HepG2 (cell line): ENCODE results near the gene PM20D1. TPM values are rescaled to one million over a fixed set of nuclear protein-coding genes. Genes with fewer than 3 reads are reported as not detected.

ENCODE experiments used
- ATAC-seq: fragments of 200-7000 bp; cut with Tn5 transposase; 3 replicates; pipeline ENCODE4 v1.9.1; 2020; ENCODE audit warnings: mild to moderate bottlenecking, moderate library complexity
- BruUV-seq: library from RNA; stranded (reverse); fragments of 400-500 nt; replicated peaks from 2 replicates; lab custom pipeline; 2021; lab: Mats Ljungman, UMichigan
- CTCF ChIA-PET: fragments of 300-600 bp; formaldehyde crosslinking; extraction: SDS; loops from one replicate; lab custom pipeline; 2021; ENCODE audit warnings: low total read pairs, inconsistent platforms, low intra/inter-chr PET ratio; lab: Yijun Ruan, JAX
- POLR2A ChIA-PET: fragments of 350-600 bp; sonication (Branson Sonifier 250); formaldehyde crosslinking; loops from one replicate; lab custom pipeline; 2020; ENCODE audit warnings: antibody characterized with exemption, inconsistent platforms; lab: Yijun Ruan, JAX
- DNase-seq: peaks from one replicate; pipeline ENCODE4 v3.0.0-alpha.2; 2015; ENCODE audit warnings: low spot score
- FAIRE-seq: peaks from 3 replicates; lab custom pipeline; 2011; peaks lifted over from hg19 to GRCh38; lab: Jason Lieb, UNC
- H2AFZ ChIP-seq: one replicate; pipeline ENCODE4 v1.6.1; 2011; ENCODE audit warnings: low read length, inconsistent platforms
- H3K27ac ChIP-seq: fragments of 300-600 bp; 3 replicates; pipeline ENCODE4 v1.8.0; 2011; ENCODE audit warnings: mixed run types, mild to moderate bottlenecking, mixed read lengths, low read length, inconsistent platforms; ENCODE audit not compliant: insufficient read depth; ENCODE audit errors: extremely low read length
- H3K27me3 ChIP-seq, 2 experiments: fragments of 200-600 bp in 1 of 2; 2 replicates in 1 of 2; 3 replicates in 1 of 2; pipeline versions ENCODE4 v1.6.0 to v1.8.0; 2011; ENCODE audit warnings: low read length in 2 of 2, mild to moderate bottlenecking in 2 of 2, moderate library complexity in 2 of 2, inconsistent platforms in 1 of 2; ENCODE audit not compliant: insufficient read depth in 2 of 2, control insufficient read depth in 1 of 2
- H3K36me3 ChIP-seq, 2 experiments: fragments of 200-600 bp in 1 of 2; replicated peaks in 1 of 2; 2 replicates in 1 of 2; 3 replicates in 1 of 2; pipeline versions ENCODE4 v1.5.1 to v1.8.0; 2011; ENCODE audit warnings: low read length in 2 of 2, inconsistent platforms in 1 of 2; ENCODE audit not compliant: insufficient read depth in 2 of 2, control insufficient read depth in 1 of 2
- H3K4me1 ChIP-seq: 2 replicates; pipeline ENCODE4 v1.5.1; 2012; ENCODE audit warnings: low read length, inconsistent platforms; ENCODE audit not compliant: insufficient read depth
- H3K4me2 ChIP-seq: 2 replicates; pipeline ENCODE4 v1.6.0; 2011; ENCODE audit warnings: low read depth, low read length, inconsistent platforms
- H3K4me3 ChIP-seq, 3 experiments: fragments of 200-600 bp in 1 of 3; sonication (generic), shearing (Covaris generic) in 1 of 3; replicated peaks in 1 of 3; 2 replicates each; pipeline ENCODE4 v1.5.1; 2011 to 2016; ENCODE audit warnings: low read length in 3 of 3, inconsistent platforms in 2 of 3, low read depth in 2 of 3, mild to moderate bottlenecking in 2 of 3, control low read depth in 1 of 3, mixed read lengths in 1 of 3; ENCODE audit not compliant: insufficient read depth in 1 of 3
- H3K79me2 ChIP-seq: one replicate; pipeline ENCODE4 v1.6.1; 2011; ENCODE audit warnings: low read length, inconsistent platforms; ENCODE audit not compliant: insufficient read depth
- H3K9ac ChIP-seq: 2 replicates; pipeline ENCODE4 v1.6.0; 2011; ENCODE audit warnings: mild to moderate bottlenecking, low read depth, low read length, inconsistent platforms; ENCODE audit not compliant: insufficient read depth
- H3K9me3 ChIP-seq: 2 replicates; pipeline ENCODE4 v1.5.1; 2012; ENCODE audit warnings: mild to moderate bottlenecking, low read length
- H4K20me1 ChIP-seq: 2 replicates; pipeline ENCODE4 v1.6.0; 2011; ENCODE audit warnings: inconsistent platforms, mild to moderate bottlenecking, low read length, moderate library complexity; ENCODE audit not compliant: insufficient read depth
- HOXA7 ChIP-seq: sonication (generic); formaldehyde crosslinking; IDR thresholded peaks from 2 replicates; pipeline ENCODE4 v1.8.1; 2022; ENCODE audit warnings: mild to moderate bottlenecking, missing genetic modification reagents, moderate library complexity
- IKZF4 ChIP-seq: sonication (generic); formaldehyde crosslinking; IDR thresholded peaks from 2 replicates; pipeline ENCODE4 v1.5.1; 2020; ENCODE audit warnings: borderline replicate concordance, mild to moderate bottlenecking, low read depth, missing genetic modification reagents; ENCODE audit errors: not compliant biosample characterization
- MEIS2 ChIP-seq: sonication (generic); formaldehyde crosslinking; IDR thresholded peaks from 2 replicates; pipeline ENCODE4 v1.9.0; 2021; ENCODE audit warnings: mild to moderate bottlenecking, missing genetic modification reagents
- PHF5A ChIP-seq: IDR thresholded peaks from one replicate; pipeline ENCODE4 v1.6.1; 2018; ENCODE audit warnings: low read depth, missing genetic modification reagents; ENCODE audit not compliant: unreplicated experiment
- ZBTB43 ChIP-seq: sonication (generic); formaldehyde crosslinking; conservative IDR thresholded peaks from 2 replicates; pipeline ENCODE4 v1.4.0; 2020; ENCODE audit warnings: missing genetic modification reagents
- ZNF136 ChIP-seq: sonication (generic); formaldehyde crosslinking; IDR thresholded peaks from 2 replicates; pipeline ENCODE4 v1.8.1; 2022; ENCODE audit warnings: low read depth, mild to moderate bottlenecking, moderate library complexity, missing genetic modification reagents
- ZNF205 ChIP-seq: IDR thresholded peaks from 2 replicates; pipeline ENCODE4 v1.6.1; 2018; ENCODE audit warnings: missing biosample characterization, missing genetic modification reagents
- ZNF362 ChIP-seq: sonication (generic); formaldehyde crosslinking; IDR thresholded peaks from 2 replicates; pipeline ENCODE4 v1.4.0; 2020; ENCODE audit warnings: missing genetic modification reagents, mild to moderate bottlenecking, borderline replicate concordance
- ZNF383 ChIP-seq: sonication (generic); formaldehyde crosslinking; IDR thresholded peaks from 2 replicates; pipeline ENCODE4 v1.4.0; 2020; ENCODE audit warnings: missing genetic modification reagents, mild to moderate bottlenecking, borderline replicate concordance
- ZNF772 ChIP-seq: sonication (generic); formaldehyde crosslinking; IDR thresholded peaks from 2 replicates; pipeline ENCODE4 v1.5.0; 2020; ENCODE audit warnings: mild to moderate bottlenecking, missing genetic modification reagents
- ZNF773 ChIP-seq: sonication (generic); formaldehyde crosslinking; IDR thresholded peaks from 2 replicates; pipeline ENCODE4 v1.4.0; 2020; ENCODE audit warnings: missing genetic modification reagents, borderline replicate concordance
- WGBS: methylation state at CpG from one replicate; pipeline ENCODE4 v1.1.6; 2017; ENCODE audit warnings: low lambda C conversion rate; 5-methylcytosine and 5-hydroxymethylcytosine counted together
- in situ Hi-C: cut with HindIII; loops from 2 replicates; pipeline ENCODE4 v1.10.0; 2017; ENCODE audit warnings: low pct_unique_long_range_greater_than_20kb; ENCODE audit not compliant: extremely low pct_ligation_motif_present
- intact Hi-C: fragments of 100-400 bp; cut with micrococcal nuclease; formaldehyde crosslinking; loops from one replicate; pipeline ENCODE4 v1.10.0; 2022; ENCODE audit not compliant: unreplicated experiment
- polyA plus RNA-seq, 8 experiments: library from polyadenylated mRNA; depleted of rRNA in 3 of 8; stranded (reverse) in 7 of 8; unstranded in 1 of 8; fragments of >200 nt; fragmentation: Illumina TruSeq in 4 of 8; extraction: Trizol in 4 of 8; gene quantifications; 2 replicates each; pipeline versions ENCODE4 v1.2.1 to v1.2.3, GENCODE V29; 2011 to 2016; ENCODE audit warnings: low read depth in 4 of 8, missing spikeins in 1 of 8, mixed read lengths in 1 of 8; ENCODE audit not compliant: insufficient read depth in 1 of 8
- total RNA-seq, 5 experiments: library from RNA; depleted of rRNA; stranded (reverse); fragments of >200 nt; fragmentation: Illumina TruSeq; extraction: Trizol; gene quantifications; 2 replicates each; pipeline ENCODE4 v1.2.3, GENCODE V29; 2016; ENCODE audit warnings: low read depth in 1 of 5

Gene PM20D1
- total and polyA plus RNA-seq, 2 of the 13 experiments (the other 11 are each of a cell fraction or from before 2014, with no cell fraction given) = not detected

- Histone ChIP-seq H3K4me3 (no peak overlapping the region), H2AFZ (no peak overlapping the region), H3K9ac (no peak overlapping the region), H3K4me2 (no peak overlapping the region), H3K36me3 (no peaks in the 10 kb centered on the region), H3K4me1 (no peaks in the 10 kb centered on the region), H3K27me3 (no peaks in the 10 kb centered on the region), H3K9me3 (no peaks in the 10 kb centered on the region), H4K20me1 (no peaks in the 10 kb centered on the region), H3K79me2 (no peaks in the 10 kb centered on the region), H3K27ac (no peak overlapping the region)
- no peak for ATAC-seq
- TF ChIP-seq MEIS2 (CRISPR knock-in tag) = no peak
- DNase-seq = no peak
- ChIA-PET POLR2A (no interaction called here), CTCF (no interaction called here)
- FAIRE-seq = no peak
- no TSS peak for BruUV-seq
- in situ Hi-C loops = no loop called here
- intact Hi-C loops = no loop called here
Measured at GRCh38 chr1:205880923-205881322, 31.0 kb upstream of the PM20D1 start.

GRCh38 chr1:205879974-205880373 lies 30.0 kb upstream of the PM20D1 start:
- WGBS = no CpG with 5 or more reads among the region's 1 CpG
- POLR2A ChIA-PET = no interaction called here
- Histone ChIP-seq H3K27me3 (no peaks in the 10 kb centered on the region; a peak in 2 of 5 replicates), H3K4me2 (no peak overlapping the region), H3K9me3 (no peaks in the 10 kb centered on the region), H3K27ac (no peak overlapping the region), H3K36me3 (no peaks in the 10 kb centered on the region), H2AFZ (no peak overlapping the region), H3K4me1 (no peaks in the 10 kb centered on the region), H3K9ac (no peak overlapping the region), H4K20me1 (no peaks in the 10 kb centered on the region), H3K4me3 (no peak overlapping the region)
- in situ Hi-C loops (no loop called here), intact Hi-C loops (no loop called here)
- DNase-seq = no peak
- CTCF ChIA-PET = no interaction called here
- FAIRE-seq = no peak
- no TSS peak for BruUV-seq
- no peak for ATAC-seq
- no peak for TF ChIP-seq ZNF383
- TF ChIP-seq, all 625 proteins: peak for 0
- no peaks in the 10 kb centered on the region for H3K79me2 ChIP-seq

GRCh38 chr1:205878026-205878425 lies 28.1 kb upstream of the PM20D1 start:
- no peaks in the 10 kb centered on the region for H4K20me1 ChIP-seq
- no peaks in the 10 kb centered on the region; a peak in 2 of 5 replicates for H3K27me3 ChIP-seq
- CTCF ChIA-PET = no interaction called here
- in situ Hi-C loops = no loop called here
- no peak overlapping the region for H3K4me2 ChIP-seq
- no peak for ATAC-seq
- no peak overlapping the region for H3K27ac ChIP-seq
- H3K9me3 ChIP-seq = no peaks in the 10 kb centered on the region
- no peaks in the 10 kb centered on the region for H3K79me2 ChIP-seq
- no peak for FAIRE-seq
- POLR2A ChIA-PET = no interaction called here
- DNase-seq = no peak
- H3K36me3 ChIP-seq = no peaks in the 10 kb centered on the region
- no peak overlapping the region for H3K9ac ChIP-seq
- no peak overlapping the region for H2AFZ ChIP-seq
- no TSS peak for BruUV-seq
- no peak overlapping the region for H3K4me3 ChIP-seq
- H3K4me1 ChIP-seq = no peaks in the 10 kb centered on the region
- intact Hi-C loops = no loop called here
- TF ChIP-seq ZBTB43 (CRISPR knock-in tag) (no peak), ZNF205 (CRISPR knock-in tag) (no peak), IKZF4 (CRISPR knock-in tag) (no peak), HOXA7 (CRISPR knock-in tag) (no peak), ZNF136 (no peak), ZNF773 (CRISPR knock-in tag) (no peak), PHF5A (CRISPR knock-in tag) (no peak), ZNF772 (CRISPR knock-in tag) (no peak), ZNF362 (CRISPR knock-in tag) (no peak)
